Limb (tissue), 2 donors: ENCODE results near the gene SYNGR3.
A peak's percentile ranks its signal among the peaks of the same experiment; 100 is the strongest.
"Not testable (repeated sequence)": the region's sequence is repeated elsewhere in the genome, so short reads cannot be mapped to it uniquely, and the experiment has no call there.

Source experiments
- DNase-seq, 2 donors: peaks; one replicate each; pipeline ENCODE4 v3.0.0-alpha.2; 2016; ENCODE audit errors: extremely low spot score in 2 of 2

SYNGR3 gene, protein sequence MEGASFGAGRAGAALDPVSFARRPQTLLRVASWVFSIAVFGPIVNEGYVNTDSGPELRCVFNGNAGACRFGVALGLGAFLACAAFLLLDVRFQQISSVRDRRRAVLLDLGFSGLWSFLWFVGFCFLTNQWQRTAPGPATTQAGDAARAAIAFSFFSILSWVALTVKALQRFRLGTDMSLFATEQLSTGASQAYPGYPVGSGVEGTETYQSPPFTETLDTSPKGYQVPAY

DNA sequence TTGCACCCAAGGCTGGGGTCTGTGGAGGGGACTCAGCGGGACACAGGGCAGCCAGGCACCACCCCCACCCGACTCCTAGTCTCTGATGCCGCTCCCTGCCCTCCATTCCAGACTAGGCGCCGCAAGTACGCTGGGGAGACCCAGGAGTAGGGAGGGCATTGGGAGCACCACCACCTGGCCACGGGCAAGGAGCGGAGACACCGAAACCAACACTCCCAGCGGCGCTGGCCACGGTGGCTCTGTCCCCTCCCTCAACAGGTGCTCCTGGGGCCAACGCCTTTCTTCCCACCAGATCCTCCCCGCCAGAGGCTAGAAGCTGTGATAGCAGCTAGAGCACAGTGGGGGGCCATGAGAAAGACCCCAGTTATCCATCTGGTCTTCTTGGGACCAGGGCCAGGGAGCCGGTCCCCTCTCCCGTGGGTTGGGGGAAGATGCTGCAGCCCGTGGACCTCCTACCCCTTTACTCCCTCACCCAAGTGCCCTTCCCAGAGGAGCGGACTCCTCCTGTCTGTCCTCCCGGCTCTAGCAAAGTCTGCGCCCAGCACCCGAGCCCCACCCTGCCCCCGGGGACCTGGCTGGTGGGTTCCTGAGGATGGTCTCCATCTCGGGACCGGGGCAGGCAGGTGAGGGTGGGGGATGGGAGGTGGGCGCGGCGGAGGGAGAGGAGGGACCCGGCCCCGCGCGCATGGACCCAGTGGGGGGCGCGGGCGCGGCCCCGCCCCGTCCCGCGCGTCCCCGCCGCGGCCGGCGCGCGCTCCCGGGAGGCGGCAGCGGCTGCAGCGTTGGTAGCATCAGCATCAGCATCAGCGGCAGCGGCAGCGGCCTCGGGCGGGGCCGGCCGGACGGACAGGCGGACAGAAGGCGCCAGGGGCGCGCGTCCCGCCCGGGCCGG lies at the start of gene SYNGR3:
TSS of gene SYNGR3 (plus strand) at position 762 of the 892 bp plus-strand sequence. CDS start 133 bp downstream, outside the sequence.
- DNase-seq: no peak

DNA sequence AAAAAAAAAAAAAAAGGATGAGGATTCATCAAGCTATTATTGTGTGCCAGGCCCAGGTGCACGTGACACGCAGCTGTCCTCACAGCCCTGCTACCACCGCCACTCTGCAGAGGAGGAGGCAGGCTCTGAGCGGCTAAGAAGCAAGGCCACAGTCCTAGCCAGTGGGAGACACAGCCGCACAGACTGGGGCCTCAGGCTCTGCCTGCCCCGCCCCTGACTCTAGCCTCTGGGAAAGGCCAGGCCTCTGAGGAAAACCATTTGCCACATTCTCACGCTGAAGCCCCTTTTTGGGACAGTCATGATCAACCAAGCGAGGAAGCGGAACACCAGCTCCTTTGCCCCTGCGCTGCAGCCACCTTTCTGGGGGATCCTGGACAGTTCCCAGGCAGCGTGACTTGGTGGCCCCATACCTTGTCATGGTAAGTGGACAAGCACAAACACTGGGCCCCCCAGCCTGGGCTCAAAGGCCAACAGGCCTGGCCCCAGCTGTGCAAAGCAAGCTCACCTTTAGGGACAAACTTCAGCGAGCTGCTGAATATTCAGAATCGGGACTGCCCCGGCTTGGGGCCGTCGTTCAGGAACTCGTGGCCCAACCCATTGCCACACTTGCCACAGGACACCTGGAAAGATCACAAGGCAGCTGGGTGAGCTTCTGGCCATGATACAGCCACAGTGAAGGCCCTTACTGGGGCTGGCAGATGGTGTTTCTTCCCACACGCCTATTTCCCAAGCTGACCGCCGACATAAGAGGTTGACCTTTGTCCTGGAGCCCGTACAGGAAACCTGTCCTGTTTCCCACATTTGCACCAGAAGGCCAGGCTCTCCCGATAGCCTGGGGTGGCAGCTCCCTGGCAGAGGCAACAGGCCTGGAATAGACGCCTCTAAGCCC lies 49.3 kb upstream of the SYNGR3 start:
- peak in 1 of 2 donors; percentile 28 for DNase-seq

DNA sequence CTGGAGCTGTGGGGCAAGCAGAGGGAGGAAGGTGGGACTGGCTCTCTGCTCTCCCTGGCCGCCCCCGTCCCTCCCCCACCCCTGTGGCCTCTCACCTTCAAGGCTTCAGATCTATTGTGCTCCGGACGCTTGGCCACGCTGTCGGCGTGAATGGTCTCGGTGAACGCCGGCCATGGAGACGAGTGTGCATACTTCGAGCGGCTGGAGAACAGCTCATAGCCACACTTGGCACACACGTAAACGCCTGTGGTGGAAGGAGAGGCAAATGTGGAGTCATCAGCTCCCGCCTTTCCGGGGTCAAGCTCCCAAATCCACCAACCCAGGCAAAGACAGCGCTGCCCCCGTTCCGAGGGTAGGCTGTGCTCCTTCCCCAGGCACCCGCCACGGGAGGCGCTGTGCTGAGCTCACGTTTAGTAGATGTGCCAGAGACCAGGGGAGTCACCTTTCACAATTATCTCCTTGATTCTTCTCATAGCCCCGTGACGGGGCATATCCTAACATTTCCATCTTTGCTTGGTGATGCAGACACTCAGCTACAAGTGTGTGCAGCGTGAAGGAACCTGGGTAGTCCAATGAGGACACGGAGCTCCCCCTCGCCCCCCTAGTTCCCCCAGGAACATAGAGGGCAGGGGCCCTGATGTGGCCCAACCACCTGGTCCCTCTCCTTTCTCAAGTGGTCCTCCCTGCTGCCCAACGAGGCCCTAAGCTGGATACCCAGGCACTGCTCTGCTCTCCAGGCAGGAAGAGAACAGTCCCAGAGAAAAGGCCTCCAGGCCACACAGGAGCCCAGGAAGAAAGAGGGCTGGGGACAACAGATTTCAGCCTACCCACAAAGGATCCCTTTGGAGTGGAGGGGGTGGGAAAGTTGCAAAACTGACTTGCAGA lies 48.4 kb upstream of the SYNGR3 start:
- DNase-seq: peak in 1 of 2 donors; percentile 27

DNA sequence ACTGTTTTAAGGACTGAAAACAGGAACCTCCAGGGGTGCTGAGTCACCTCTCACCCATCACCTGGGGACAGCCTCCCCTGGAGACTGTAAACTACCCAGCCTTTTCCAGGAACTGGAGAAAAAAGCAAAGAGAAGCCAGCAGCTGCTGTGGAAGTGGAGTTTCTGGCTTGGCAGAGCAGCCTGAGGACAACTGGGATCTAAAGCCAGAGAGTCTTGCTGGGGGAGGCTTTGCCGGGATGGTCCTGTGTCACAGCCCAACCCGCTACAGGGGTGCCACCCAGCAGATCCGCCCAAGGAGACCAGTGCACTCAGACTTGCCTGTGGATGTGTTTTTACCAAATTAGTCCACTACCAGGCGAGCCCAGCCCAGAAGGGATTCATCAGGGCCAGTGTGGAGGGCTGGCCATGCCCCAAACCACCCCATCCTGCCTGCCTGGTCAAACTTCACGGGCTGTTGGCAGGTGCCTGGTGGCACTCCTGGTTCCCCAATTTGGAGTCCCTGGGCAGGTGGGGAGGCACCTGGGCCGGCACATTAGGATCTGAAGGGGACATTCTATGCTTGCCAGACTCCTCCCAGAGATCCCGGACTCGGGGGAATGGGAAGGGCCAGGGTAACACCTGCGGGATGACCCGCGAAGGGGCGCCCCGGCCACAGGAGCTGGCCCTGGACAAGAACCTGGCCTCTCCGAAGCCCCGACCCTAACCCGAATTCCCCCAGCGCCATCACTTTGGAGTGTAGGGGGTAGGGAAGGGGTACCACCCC lies 47.5 kb upstream of the SYNGR3 start:
- peak in 1 of 2 donors; percentile 32 for DNase-seq

DNA sequence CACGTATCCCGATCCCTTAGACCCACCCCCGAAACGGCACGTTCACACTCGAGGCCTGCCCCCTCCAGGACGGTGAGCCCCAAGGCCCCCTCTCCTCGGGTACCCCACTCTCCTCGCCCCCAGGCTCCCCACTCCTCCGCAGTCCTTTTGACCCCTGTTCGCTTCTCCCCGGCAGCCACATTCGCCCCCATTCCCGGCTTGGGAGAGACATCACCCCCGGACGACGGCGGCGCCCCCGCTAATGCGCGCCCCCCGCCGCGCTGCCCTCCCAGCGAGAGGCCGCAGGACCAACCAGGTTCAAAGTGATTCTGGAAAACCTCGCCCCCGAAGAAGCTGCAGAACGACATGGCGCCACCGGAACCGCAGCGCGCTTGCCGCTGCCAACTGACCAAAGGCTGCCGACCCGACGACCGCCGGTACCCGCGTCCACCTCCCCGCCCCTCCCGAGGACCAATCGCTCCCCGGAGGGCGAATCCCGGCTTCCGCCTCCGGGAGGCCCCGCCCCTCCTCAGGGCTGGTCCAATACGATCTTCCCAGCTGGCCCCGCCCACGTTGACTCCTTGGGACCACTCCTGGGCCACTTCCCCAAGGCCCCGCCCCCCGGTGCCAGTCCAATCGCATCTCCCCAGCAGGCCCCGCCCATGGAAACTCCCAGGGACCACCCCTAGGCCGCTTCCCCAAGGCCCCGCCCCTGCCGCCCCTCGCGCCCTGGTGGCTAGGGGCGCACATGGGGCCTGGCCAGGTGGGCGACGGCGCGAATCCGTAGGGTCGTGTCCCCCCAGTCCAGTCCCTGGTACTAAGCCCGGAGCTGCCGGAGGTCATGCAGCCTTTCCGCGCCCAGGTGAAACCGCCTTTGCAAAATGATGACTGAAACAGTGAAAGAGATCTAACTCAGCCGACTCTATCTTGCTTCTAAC lies 46.7 kb upstream of the SYNGR3 start, which contains the start of gene MSRB1:
TSS of gene MSRB1 (minus strand) at position 390 of the 917 bp plus-strand sequence. CDS start at position 347, 43 bp downstream.
- peak; percentile 99 for DNase-seq

DNA sequence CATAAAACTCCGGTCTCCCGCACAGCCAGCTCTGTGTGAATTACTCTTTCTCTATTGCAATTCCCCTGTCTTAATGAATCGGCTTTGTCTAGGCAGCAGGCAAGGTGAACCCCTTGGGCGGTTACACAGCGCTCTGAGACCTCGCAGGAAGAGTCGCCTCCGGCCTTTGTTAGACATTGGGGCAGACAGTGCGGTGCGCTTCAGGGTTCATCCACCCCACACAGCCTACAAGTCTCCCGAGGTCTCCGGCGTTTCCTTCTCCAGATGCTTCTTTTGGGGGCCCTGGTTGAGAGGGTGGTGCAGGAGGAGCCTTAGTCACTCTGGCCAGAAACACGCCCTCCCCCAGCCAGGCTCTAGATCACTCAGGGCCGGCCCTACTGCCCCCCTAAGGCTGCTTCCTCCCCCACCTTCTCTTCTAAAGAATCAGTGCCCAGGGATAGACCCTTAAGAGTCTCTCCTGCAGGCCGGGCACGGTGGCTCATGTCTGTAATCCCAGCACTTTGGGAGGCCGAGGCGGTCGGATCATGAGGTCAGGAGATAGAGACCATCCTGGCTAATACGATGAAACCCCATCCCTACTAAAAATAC lies 45.1 kb upstream of the SYNGR3 start:
- DNase-seq: no peak

DNA sequence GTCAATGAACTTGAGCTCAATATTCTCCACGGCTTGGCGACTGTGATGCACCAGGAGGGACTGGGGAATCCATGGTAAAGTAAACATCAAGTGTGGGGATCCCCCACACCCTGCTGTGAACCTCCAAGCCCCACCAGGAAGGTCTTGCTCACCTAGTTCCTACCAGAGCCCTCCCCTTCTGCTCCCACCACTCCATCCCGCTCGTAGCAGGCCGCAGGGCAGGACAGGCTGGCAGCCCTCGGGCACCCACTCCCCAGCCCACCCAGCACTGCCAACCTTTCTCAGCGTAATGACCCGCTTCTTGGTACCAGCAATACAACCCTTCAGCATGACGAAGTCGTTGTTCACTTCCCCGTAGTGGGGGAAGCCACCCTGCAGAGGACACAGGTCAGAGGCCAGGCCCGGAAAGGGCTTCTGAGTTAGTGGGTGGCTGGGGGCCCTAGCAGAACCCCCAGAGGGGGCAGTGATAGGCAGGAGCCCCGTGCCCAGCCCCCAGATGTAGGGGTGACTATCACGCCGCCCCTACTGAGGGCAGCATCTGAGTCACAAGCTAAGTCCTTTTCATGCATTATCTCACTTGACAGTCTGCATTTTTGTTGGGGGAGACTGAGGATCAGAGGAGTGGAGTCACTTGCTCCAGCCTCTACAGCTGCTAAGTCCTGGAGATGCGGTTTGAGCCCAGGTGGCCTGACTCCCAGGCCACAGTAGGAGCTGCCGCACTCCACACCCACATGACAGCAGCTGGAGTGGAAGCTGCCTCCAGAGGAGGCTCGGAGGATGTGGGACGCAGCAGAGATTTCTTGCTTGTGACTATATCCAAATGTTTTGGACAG lies 44.0 kb upstream of the SYNGR3 start:
- no peak for DNase-seq

DNA sequence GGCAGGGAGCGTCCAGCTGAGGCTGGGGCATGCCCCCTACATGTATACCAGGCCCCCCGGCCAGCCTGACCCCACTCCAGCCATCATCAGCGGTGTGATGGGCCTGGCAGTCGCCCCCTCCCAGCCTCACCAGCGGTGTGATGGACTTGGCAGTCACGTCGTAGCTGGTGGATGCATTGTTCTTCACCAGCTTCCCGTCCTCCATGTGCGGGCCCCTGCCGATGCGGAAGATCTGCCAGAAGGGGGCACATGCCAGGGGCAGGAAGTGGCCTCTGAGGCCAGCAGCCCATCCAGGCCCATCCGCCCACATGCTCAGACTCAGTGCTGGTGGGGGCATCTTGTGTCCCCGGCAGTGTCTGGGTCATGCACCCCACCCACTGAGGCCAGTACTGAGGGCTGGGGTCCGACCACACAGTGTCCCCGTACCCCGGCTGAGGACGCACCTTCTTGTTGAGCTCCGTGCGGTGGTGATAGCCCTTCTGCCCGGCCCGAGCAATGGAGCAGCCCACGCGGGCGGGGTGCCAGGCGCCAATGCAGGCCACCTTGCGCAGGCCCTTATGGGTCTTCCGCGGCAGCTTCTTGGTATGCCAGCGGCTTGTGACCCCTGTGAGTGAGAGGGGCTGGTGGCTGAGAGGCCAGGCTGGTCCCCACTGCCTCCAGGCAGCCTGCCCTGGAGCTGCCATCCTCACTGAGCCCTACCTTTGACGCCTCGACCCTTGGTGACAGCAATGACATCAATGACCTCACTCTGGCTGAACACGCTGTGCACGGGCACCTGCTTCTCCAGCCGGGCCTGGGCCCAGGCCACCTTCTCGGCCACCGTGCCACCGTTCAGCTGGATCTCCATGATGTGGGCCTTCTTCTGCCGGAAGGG lies 43.0 kb upstream of the SYNGR3 start:
- no peak for DNase-seq

DNA sequence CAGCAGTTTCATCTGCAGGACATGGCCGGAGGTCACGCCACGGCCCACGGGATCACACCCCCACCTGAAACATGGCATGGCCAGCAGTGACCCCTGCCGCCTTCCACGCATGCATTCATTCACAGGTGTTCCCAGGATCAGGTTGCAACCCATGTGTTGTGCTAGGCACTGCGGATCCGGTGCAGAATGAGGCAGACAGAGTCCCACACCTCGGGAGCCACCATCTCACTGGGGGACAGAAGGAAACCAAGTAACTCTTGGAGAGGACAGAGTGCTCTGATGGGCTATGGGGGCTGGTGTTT lies 42.5 kb upstream of the SYNGR3 start:
- no peak for DNase-seq

DNA sequence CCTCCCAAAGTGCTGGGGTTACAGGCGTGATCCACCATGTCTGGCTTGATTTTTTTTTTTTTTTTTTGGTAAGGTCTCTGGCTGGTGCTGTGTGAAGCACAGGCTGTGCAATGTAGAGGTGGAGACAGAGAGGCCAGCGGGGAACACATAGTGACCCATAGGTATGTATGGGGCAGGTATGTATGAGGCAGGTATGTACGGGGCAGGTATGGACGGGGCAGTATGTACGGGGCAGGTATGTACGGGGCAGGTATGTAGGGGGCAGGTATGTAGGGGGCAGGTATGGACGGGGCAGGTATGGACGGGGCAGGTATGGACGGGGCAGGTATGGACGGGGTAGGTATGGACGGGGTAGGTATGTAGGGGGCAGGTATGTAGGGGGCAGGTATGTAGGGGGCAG lies 40.3 kb upstream of the SYNGR3 start:
- DNase-seq: no peak

DNA sequence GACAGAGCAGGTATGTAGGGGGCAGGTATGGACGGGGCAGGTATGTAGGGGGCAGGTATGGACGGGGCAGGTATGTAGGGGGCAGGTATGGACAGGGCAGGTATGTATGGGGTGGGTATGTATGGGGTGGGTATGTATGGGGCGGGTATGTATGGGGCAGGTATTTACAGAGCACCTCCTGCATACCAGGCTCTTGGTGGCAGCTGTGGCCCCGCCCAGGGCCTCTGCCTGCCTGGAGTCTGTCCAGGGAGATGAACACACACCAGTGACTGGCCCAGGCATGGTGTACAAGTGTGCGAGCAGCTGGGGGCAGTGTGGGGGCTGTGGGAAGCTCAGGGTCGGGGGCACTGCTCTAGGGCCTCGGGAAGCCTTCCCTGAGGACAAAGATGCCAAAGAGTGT lies 39.7 kb upstream of the SYNGR3 start:
- no peak for DNase-seq

DNA sequence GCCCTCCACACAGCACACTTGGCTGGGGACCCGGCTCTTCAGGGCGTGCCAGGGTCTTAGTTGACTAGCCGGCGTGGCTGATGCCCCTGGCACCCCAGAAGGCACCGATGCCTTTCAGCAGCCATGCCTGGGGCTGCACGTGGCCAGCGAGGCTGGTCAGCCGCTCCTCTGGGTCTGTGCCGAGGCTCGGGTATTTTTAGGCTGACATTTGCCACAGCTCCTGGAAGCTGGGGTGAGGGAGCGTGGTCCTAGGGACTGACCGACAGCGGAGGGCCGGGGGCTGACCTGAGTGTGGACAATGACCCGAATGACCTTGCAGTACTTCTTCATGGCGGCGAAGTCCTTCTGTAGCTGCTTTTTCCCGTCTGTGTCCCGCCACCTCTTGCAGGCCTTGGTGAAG lies 39.2 kb upstream of the SYNGR3 start:
- no peak for DNase-seq

DNA sequence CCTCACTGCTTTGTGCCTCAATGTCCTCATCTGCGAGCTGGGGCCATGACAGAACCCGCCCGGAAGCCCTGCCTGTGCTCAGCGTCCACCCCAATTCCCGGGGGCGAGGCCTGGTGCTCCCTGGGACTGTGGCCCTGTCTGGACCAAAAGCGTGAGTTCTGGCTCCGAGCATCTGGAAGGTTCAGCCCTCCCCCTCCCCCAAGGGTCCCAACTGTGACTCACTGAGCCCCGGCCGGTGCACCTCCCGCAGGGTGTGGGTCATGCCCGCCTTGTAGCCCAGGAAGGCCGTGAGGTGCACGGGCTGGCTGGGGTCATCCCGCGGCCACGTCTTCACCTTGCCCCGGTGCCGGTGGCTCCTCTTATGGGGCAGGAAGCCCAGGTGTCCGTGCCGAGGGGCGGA lies 36.0 kb upstream of the SYNGR3 start:
- no peak for DNase-seq

DNA sequence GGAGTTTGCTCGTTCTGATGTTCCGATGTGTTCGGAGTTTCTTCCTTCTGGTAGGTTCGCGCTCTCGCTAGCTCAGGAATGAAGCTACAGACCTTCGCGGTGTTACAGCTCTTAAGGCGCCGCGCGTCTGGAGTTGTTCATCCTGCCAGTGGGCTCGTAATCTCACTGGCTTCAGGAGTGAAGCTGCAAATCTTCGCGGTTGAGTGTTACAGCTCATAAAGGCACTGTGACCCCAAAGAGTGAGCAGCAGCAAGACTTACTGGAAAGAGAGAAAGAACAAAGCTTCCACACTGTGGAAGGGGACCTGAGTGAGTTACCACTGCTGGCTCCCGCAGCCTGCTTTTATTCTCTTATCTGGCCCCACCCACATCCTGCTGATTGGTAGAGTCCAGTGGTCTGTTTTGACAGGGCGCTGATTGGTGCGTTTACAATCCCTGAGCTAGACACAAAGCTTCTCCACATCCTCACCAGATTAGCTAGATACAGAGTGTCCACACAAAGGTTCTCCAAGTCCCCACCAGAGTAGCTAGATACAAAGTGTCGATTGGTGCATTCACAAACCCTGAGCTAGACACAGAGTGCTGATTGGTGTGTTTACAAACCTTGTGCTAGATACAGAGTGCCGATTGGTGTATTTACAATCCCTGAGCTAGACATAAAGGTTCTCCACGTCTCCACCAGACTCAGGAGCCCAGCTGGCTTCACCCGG lies 32.2 kb upstream of the SYNGR3 start:
- not testable (repeated sequence) for DNase-seq

DNA sequence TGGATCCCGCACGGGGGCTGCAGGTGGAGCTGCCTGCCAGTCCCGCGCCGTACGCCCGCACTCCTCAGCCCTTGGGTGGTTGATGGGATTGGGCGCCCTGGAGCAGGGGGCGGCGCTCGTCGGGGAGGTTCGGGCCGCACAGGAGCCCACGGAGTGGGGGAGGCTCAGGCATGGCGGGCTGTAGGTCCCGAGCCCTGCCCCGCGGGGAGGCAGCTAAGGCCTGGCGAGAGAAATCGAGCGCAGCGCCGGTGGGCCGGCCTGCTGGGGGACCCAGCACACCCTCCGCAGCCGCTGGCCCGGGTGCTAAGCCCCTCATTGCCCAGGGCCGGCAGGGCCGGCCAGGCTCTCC lies 31.7 kb upstream of the SYNGR3 start:
- not testable (repeated sequence) for DNase-seq

DNA sequence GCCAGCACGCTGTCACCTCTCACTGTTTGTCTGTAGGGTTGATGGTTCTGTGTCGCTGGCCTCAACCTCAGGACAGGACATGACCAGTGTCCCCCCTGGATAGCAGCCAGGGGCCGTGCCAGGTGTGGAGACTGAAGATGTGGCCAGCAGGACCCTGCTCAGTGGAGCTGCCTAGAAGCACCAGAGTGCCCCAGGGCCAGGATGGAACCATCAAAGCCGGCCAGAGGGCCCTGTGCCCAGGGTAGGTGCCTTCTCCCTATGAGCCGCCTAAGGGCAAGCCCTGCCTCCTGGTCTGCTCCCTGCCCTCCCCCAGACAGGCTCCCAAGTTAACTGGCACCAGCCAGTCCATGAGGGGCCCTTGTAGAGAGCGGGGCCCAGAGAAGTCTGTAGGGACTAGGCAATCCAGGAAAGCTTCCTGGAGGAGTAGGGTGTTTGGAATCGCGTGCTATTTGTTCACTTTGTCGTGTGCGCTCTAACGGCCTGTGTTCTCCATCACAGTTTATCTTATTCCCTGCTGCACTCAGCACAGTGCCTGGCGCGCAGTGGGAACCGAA lies 31.0 kb upstream of the SYNGR3 start:
- no peak for DNase-seq
